SK-N-SH (cell line): ENCODE results near the gene DENND1A. TPM values are rescaled to one million over a fixed set of nuclear protein-coding genes. Genes with fewer than 3 reads are reported as not detected.

Experiments used
- CTCF ChIA-PET: fragments of 300-600, 350-600 bp; formaldehyde crosslinking; extraction: SDS; loops from one replicate; lab custom pipeline; 2021; lab: Yijun Ruan, JAX
- POLR2A ChIA-PET: fragments of 350-600 bp; sonication (Branson Sonifier 250); formaldehyde crosslinking; extraction: SDS; loops from one replicate; lab custom pipeline; 2020; ENCODE audit warnings: antibody characterized with exemption, inconsistent platforms; lab: Yijun Ruan, JAX
- DNase-seq: peaks from one replicate; pipeline ENCODE4 v3.0.0; 2012
- H2AFZ ChIP-seq: fragments of 200-600 bp; sonication (generic); 2 replicates; pipeline ENCODE4 v1.8.1; 2016; ENCODE audit warnings: antibody characterized with exemption, mild to moderate bottlenecking, low read depth
- H3F3A ChIP-seq: fragments of 200-600 bp; sonication (generic); replicated peaks from 2 replicates; pipeline ENCODE3; 2016; ENCODE audit warnings: antibody characterized with exemption, mild to moderate bottlenecking; ENCODE audit not compliant: insufficient read depth
- H3K27ac ChIP-seq, 2 experiments: fragments of 200-500 bp in 1 of 2; fragments of 200-600 bp in 1 of 2; sonication (Bioruptor generic) in 1 of 2; sonication (generic), shearing (Covaris generic) in 1 of 2; 2 replicates each; pipeline versions ENCODE4 v1.5.1 to v1.6.1; 2014 to 2016; ENCODE audit warnings: low read depth in 2 of 2, inconsistent platforms in 1 of 2, low read length in 1 of 2, mild to moderate bottlenecking in 1 of 2, mixed read lengths in 1 of 2
- H3K27me3 ChIP-seq: fragments of 200-600 bp; sonication (generic), shearing (Covaris generic); 2 replicates; pipeline ENCODE4 v1.6.1; 2016; ENCODE audit warnings: mixed run types; ENCODE audit not compliant: insufficient read depth
- H3K36me3 ChIP-seq, 2 experiments: fragments of 200-500 bp in 1 of 2; fragments of 200-600 bp in 1 of 2; sonication (Bioruptor generic) in 1 of 2; sonication (generic) in 1 of 2; replicated peaks in 1 of 2; 2 replicates each; pipeline versions ENCODE3 to v1.5.1; 2014 to 2016; ENCODE audit warnings: low read length in 1 of 2, mild to moderate bottlenecking in 1 of 2; ENCODE audit not compliant: insufficient read depth in 2 of 2, control insufficient read depth in 1 of 2
- H3K4me1 ChIP-seq, 2 experiments: fragments of 200-500 bp in 1 of 2; fragments of 200-600 bp in 1 of 2; sonication (Bioruptor generic) in 1 of 2; sonication (generic), shearing (Covaris generic) in 1 of 2; 2 replicates each; pipeline versions ENCODE4 v1.5.1 to v1.6.1; 2014 to 2016; ENCODE audit warnings: low read depth in 1 of 2, low read length in 1 of 2, mixed run types in 1 of 2; ENCODE audit not compliant: insufficient read depth in 2 of 2, control insufficient read depth in 1 of 2
- H3K4me2 ChIP-seq: fragments of 200-600 bp; sonication (generic), shearing (Covaris generic); 2 replicates; pipeline ENCODE4 v1.6.1; 2017; ENCODE audit warnings: mixed run types
- H3K4me3 ChIP-seq, 2 experiments: fragments of 200-500 bp in 1 of 2; fragments of 200-600 bp in 1 of 2; sonication (Bioruptor generic) in 1 of 2; sonication (generic), shearing (Covaris generic) in 1 of 2; 2 replicates each; pipeline versions ENCODE4 v1.5.1 to v1.8.1; 2014 to 2016; ENCODE audit warnings: low read depth in 2 of 2, inconsistent platforms in 1 of 2, low read length in 1 of 2, mild to moderate bottlenecking in 1 of 2, mixed read lengths in 1 of 2, moderate library complexity in 1 of 2
- H3K79me2 ChIP-seq: fragments of 200-600 bp; sonication (generic); 2 replicates; pipeline ENCODE4 v1.8.1; 2017; ENCODE audit warnings: mild to moderate bottlenecking; ENCODE audit not compliant: insufficient read depth
- H3K9ac ChIP-seq: fragments of 200-600 bp; sonication (generic); 2 replicates; pipeline ENCODE4 v1.6.1; 2017; ENCODE audit warnings: mixed run types
- H3K9me2 ChIP-seq: fragments of 200-600 bp; sonication (generic); 2 replicates; pipeline ENCODE4 v1.6.1; 2017; ENCODE audit warnings: mixed run types
- H3K9me3 ChIP-seq: fragments of 200-600 bp; sonication (generic); 2 replicates; pipeline ENCODE4 v1.6.1; 2017; ENCODE audit warnings: mixed run types, mild to moderate bottlenecking, moderate library complexity
- H4K20me1 ChIP-seq: fragments of 200-600 bp; sonication (generic); 2 replicates; pipeline ENCODE4 v1.6.1; 2017; ENCODE audit warnings: mild to moderate bottlenecking, mixed run types; ENCODE audit not compliant: insufficient read depth
- CTCF ChIP-seq: fragments of 200-600 bp; sonication (generic); IDR thresholded peaks from 2 replicates; pipeline ENCODE4 v1.6.1; 2017; ENCODE audit warnings: antibody characterized with exemption, mild to moderate bottlenecking, moderate library complexity
- EP300 ChIP-seq, 2 experiments: IDR thresholded peaks; 2 replicates each; pipeline versions ENCODE4 v1.4.0 to v1.6.1; 2012; ENCODE audit warnings: borderline replicate concordance in 1 of 2, low read depth in 1 of 2, low read length in 1 of 2
- FOSL2 ChIP-seq: IDR thresholded peaks from 2 replicates; pipeline ENCODE4 v1.4.0; 2012; ENCODE audit warnings: low read depth, mild to moderate bottlenecking, moderate library complexity, borderline replicate concordance
- FOXJ3 ChIP-seq: sonication (generic); formaldehyde crosslinking; IDR thresholded peaks from 2 replicates; pipeline ENCODE4 v1.5.1; 2020; ENCODE audit warnings: mild to moderate bottlenecking, missing genetic modification reagents
- GATA2 ChIP-seq: sonication (generic); formaldehyde crosslinking; IDR thresholded peaks from 2 replicates; pipeline ENCODE4 v1.5.0; 2020; ENCODE audit warnings: mild to moderate bottlenecking, missing genetic modification reagents
- NFIC ChIP-seq: IDR thresholded peaks from 2 replicates; pipeline ENCODE4 v1.4.0; 2012; ENCODE audit warnings: borderline replicate concordance
- RCOR1 ChIP-seq: fragments of 150-350 bp; IDR thresholded peaks from 2 replicates; pipeline ENCODE4 v1.6.1; 2017; ENCODE audit warnings: antibody characterized with exemption, low read length
- SIN3A ChIP-seq: IDR thresholded peaks from 2 replicates; pipeline ENCODE4 v1.6.1; 2012; ENCODE audit warnings: low read depth, mild to moderate bottlenecking, low read length, moderate library complexity, borderline replicate concordance
- TCF12 ChIP-seq: IDR thresholded peaks from 2 replicates; pipeline ENCODE4 v1.4.0; 2012
- TEAD4 ChIP-seq: IDR thresholded peaks from 2 replicates; pipeline ENCODE4 v1.4.0; 2012; ENCODE audit warnings: mild to moderate bottlenecking, borderline replicate concordance; ENCODE audit not compliant: insufficient read depth
- YY1 ChIP-seq: IDR thresholded peaks from 2 replicates; pipeline ENCODE4 v1.4.0; 2012; ENCODE audit warnings: low read depth, mild to moderate bottlenecking
- WGBS: methylation state at CpG from one replicate; pipeline ENCODE4 v1.1.6; 2017; ENCODE audit warnings: low lambda C conversion rate; 5-methylcytosine and 5-hydroxymethylcytosine counted together
- polyA plus RNA-seq, 3 experiments: library from polyadenylated mRNA; depleted of rRNA; stranded (reverse); fragments of >200 nt; gene quantifications; 2 replicates each; pipeline ENCODE4 v1.2.3, GENCODE V29; 2012

Gene DENND1A
- polyA plus RNA-seq, 1 of the 3 experiments (the other 2 are of a cell fraction): 25.4 TPM

- TF ChIP-seq FOXJ3 (CRISPR knock-in tag) (no peak), CTCF (no peak), RCOR1 (no peak)
Measured at GRCh38 chr9:123599781-123600180, 330.1 kb downstream of the DENND1A start (continued).

- Histone ChIP-seq H4K20me1 (no peaks in the 10 kb centered on the region), H3K9me2 (no peaks in the 10 kb centered on the region), H3K9me3 (no peaks in the 10 kb centered on the region), H3K4me3 (no peak overlapping the region), H3K79me2 (no peaks in the 10 kb centered on the region), H3F3A (no peaks in the 10 kb centered on the region), H3K27ac (no peak overlapping the region), H2AFZ (no peak overlapping the region), H3K27me3 (no peaks in the 10 kb centered on the region), H3K4me1 (peaks cover 0 to 32% of the 10 kb centered on the region in 2 experiments; a peak in 2 of 4 replicates), H3K9ac (no peak overlapping the region), H3K36me3 (no peaks in the 10 kb centered on the region), H3K4me2 (no peak overlapping the region)
- POLR2A ChIA-PET: no interaction called here
- peak; percentile 37; the same call in 1 of the 2 replicates for TF ChIP-seq GATA2 (CRISPR knock-in tag)
- no peak for TF ChIP-seq YY1
- CTCF ChIA-PET: interaction anchor here (1.1 to 2.6 kb wide), 4 partner anchors 9 to 39 kb away, joined by 3 to 6 read pairs (median 4); no protein-coding TSS in a partner anchor
- DNase-seq: no peak
- 68% methylated on average over 7 of the region's 8 CpGs for WGBS
Measured at GRCh38 chr9:123597876-123598556, 331.9 kb downstream of the DENND1A start.

GRCh38 chr9:123597048-123597447 lies 332.9 kb downstream of the DENND1A start:
- no peak for DNase-seq
- Histone ChIP-seq H3K4me2 (no peak overlapping the region), H3K4me1 (peaks cover 0 to 32% of the 10 kb centered on the region in 2 experiments; a peak in 2 of 4 replicates), H3K27ac (no peak overlapping the region), H3K9me2 (no peaks in the 10 kb centered on the region), H3K27me3 (no peaks in the 10 kb centered on the region), H3K9ac (no peak overlapping the region), H3K9me3 (no peaks in the 10 kb centered on the region), H3K79me2 (no peaks in the 10 kb centered on the region), H3K36me3 (no peaks in the 10 kb centered on the region), H2AFZ (no peak overlapping the region), H4K20me1 (no peaks in the 10 kb centered on the region), H3F3A (no peaks in the 10 kb centered on the region), H3K4me3 (no peak overlapping the region)
- WGBS: 95% methylated on average over 4 of the region's 4 CpGs
- POLR2A ChIA-PET: no interaction called here
- TF ChIP-seq EP300 (IDR thresholded peaks at IDR 0.05; ENCODE audit: borderline replicate concordance in 1 of 2, low read depth in 1 of 2, low read length in 1 of 2) (no peak), NFIC (no peak), TCF12 (no peak), YY1 (no peak), FOSL2 (no peak), GATA2 (CRISPR knock-in tag) (no peak), TEAD4 (no peak), SIN3A (no peak)
- CTCF ChIA-PET: no interaction called here
